ENCODE data around the gene VKORC1.

VKORC1 gene

GRCh38 chr16:31083556-31083955 is 11.0 kb downstream of the VKORC1 start:
- DNase-seq (ENCODE audit: extremely low read depth, low read depth), result no peak
- TF ChIP-seq CTCF (IDR thresholded peaks at IDR 0.05; ENCODE audit: low read depth, low read length), result no peak

GRCh38 chr16:31083081-31083480 is 11.5 kb downstream of the VKORC1 start:
- no peak for DNase-seq (ENCODE audit: extremely low read depth, low read depth)
- no peak for TF ChIP-seq CTCF (IDR thresholded peaks at IDR 0.05; ENCODE audit: low read depth, low read length)

GRCh38 chr16:31082368-31083045 is 12.1 kb downstream of the VKORC1 start:
- DNase-seq (ENCODE audit: extremely low read depth, low read depth), result no peak
- TF ChIP-seq CTCF (IDR thresholded peaks at IDR 0.05; ENCODE audit: low read depth, low read length), result no peak

- DNase-seq (ENCODE audit: extremely low read depth, low read depth), result no peak
- no peak for TF ChIP-seq CTCF (IDR thresholded peaks at IDR 0.05; ENCODE audit: low read depth, low read length)
Measured at GRCh38 chr16:31081428-31082351, 12.9 kb downstream of the VKORC1 start.

- no peak for DNase-seq (ENCODE audit: extremely low read depth, low read depth)
- TF ChIP-seq CTCF (IDR thresholded peaks at IDR 0.05; ENCODE audit: low read depth, low read length), result no peak
Measured at GRCh38 chr16:31080756-31081419, 13.7 kb downstream of the VKORC1 start.

GRCh38 chr16:31080035-31080629 is 14.5 kb downstream of the VKORC1 start:
- no peak for TF ChIP-seq CTCF (IDR thresholded peaks at IDR 0.05; ENCODE audit: low read depth, low read length)
- no peak for DNase-seq (ENCODE audit: extremely low read depth, low read depth)
